8988T (cell line): ENCODE results near the gene HRAS.

ENCODE experiments used
- DNase-seq: peaks from one replicate; pipeline ENCODE4 v3.0.0; 2011

Gene HRAS

GRCh38 chr11:491358-491757 is 44.0 kb downstream of the HRAS start:
- DNase-seq: no peak

GRCh38 chr11:490930-491260 is 44.5 kb downstream of the HRAS start:
- DNase-seq: no peak

GRCh38 chr11:490186-490929 is 45.0 kb downstream of the HRAS start:
- no peak for DNase-seq

GRCh38 chr11:489610-490185 is 45.7 kb downstream of the HRAS start:
- DNase-seq: peak; percentile 38

GRCh38 chr11:488992-489391 is 46.4 kb downstream of the HRAS start:
- peak; percentile 80 for DNase-seq

DNA sequence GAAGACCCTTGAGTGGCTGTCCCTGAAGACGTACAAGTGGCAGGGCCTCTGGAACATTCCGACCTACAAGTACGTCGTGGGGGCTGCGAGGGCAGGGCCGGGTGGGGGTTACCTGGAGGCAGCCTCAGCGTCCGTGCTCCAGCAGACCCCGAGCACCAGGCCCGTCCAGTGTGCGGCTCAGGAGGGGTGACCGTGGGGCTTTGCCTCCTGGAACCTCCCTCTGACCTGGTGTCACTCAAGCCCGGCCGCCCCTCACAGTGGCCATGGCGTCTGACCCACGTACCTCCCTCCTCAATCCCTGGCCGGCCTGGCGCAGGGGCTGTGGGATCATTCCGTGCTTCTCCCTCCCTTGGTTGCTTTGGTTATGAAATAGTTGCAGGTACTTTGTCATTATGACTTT is 46.8 kb downstream of the HRAS start:
- DNase-seq: peak; percentile 39

GRCh38 chr11:488062-488461 is 47.3 kb downstream of the HRAS start:
- DNase-seq: no peak

DNA sequence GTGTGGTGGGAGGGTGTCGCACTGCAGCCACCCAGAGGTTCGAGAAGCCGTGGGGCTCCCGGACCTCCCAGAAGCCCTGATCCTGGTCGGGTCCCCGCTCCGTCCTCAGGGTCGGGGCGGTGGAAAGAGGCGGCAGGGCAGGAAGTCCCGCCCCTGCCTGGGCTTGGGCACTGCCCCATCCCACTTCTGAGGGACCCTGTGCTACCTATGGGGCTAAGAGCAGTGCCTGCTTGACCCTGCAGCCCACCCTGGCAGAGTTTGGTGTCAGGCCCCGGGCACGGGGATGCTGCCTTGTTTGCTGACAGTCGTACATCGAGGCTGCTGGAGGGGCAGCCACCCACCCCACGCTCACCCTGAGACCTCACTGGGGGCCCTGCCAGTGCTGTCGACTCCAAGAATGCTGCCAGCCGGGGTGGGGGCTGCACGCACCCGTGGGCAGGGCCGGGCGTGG is 47.8 kb downstream of the HRAS start:
- DNase-seq: peak; percentile 42

GRCh38 chr11:486189-486588 is 49.2 kb downstream of the HRAS start:
- peak; percentile 34 for DNase-seq

- no peak for DNase-seq
Measured at GRCh38 chr11:484616-485015, 50.8 kb downstream of the HRAS start.
